BLaER1 treated with 17β-estradiol and CSF1 and Interleukin-3, amounts not matched to agents 10 nM and 100 nM (cell line): ENCODE results near the gene GABRD.

ENCODE experiments used
- H3K27ac ChIP-seq, 11 experiments: shearing (Covaris generic); formaldehyde crosslinking; 2 replicates each; pipeline ENCODE4 v1.8.1; 2022
- H3K27me3 ChIP-seq, 11 experiments: shearing (Covaris generic); formaldehyde crosslinking; 2 replicates each; pipeline ENCODE4 v1.8.1; 2022
- H3K36me3 ChIP-seq, 11 experiments: shearing (Covaris generic); formaldehyde crosslinking; 2 replicates each; pipeline ENCODE4 v1.8.1; 2022
- H3K4me1 ChIP-seq, 10 experiments: shearing (Covaris generic); formaldehyde crosslinking; 2 replicates each; pipeline ENCODE4 v1.8.1; 2022
- H3K4me2 ChIP-seq, 11 experiments: shearing (Covaris generic); formaldehyde crosslinking; 2 replicates each; pipeline ENCODE4 v1.8.1; 2022
- H3K4me3 ChIP-seq, 10 experiments: shearing (Covaris generic); formaldehyde crosslinking; 2 replicates each; pipeline ENCODE4 v1.8.1; 2022
- H3K9ac ChIP-seq, 11 experiments: shearing (Covaris generic); formaldehyde crosslinking; 2 replicates each; pipeline ENCODE4 v1.8.1; 2022
- H3K9me3 ChIP-seq, 11 experiments: shearing (Covaris generic); formaldehyde crosslinking; replicated peaks in 1 of 11; 2 replicates each; pipeline ENCODE4 v1.8.1; 2022
- H4K20me1 ChIP-seq, 11 experiments: shearing (Covaris generic); formaldehyde crosslinking; 2 replicates each; pipeline ENCODE4 v1.8.1; 2022
- Cebpa-rat ChIP-seq, 11 experiments: shearing (Covaris generic); IDR thresholded peaks; 2 replicates each; pipeline ENCODE4 v1.8.1; 2022

The GABRD gene

DNA sequence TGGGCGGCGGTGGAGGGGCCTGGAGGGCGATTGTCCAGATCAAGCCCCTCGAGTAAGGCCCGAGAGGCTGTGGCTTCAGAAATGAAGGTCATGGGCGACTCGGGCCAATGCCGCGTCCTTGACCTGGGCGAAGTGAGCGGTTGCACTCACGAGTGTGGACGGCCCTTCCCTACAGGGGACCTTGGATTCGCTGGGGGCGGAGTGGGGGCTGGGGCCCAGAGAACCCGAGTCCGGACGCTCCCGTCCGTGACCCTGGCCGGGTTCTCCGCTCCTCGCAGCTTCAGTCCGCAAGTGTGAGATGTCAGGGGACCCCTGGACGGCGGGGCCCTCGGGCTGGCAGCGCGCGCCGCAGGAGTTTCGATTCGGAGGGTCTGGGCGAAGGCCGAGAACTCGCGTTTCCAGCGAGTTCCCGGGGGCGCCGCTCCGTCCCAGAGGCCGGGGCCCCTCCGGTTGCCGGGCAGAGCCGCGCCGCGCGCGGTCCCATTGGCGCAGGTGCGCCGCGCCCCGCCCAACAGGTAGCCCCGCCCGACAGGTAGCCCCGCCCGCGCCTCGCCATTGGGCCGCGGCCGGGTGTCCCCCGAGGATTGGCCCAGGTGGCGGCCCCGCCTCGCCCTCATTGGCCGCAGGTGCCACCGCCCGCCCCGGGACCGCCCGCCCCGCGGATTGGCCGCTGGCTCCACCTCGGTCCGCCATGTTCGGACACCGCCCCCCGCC lies 30.7 kb downstream of the GABRD start, which contains the start of gene PRKCZ:
Gene PRKCZ, plus strand, starts transcription at position 694 of the 714 bp plus-strand sequence. CDS start 220 bp downstream, outside the sequence.
- Histone ChIP-seq H4K20me1 (peaks cover 0 to 67% (median 16%) of the 10 kb centered on the region in 11 experiments; a peak in 12 of 22 replicates), H3K36me3 (no peaks in the 10 kb centered on the region), H3K4me1 (peaks cover 36 to 95% (median 90%) of the 10 kb centered on the region in 10 experiments), H3K27me3 (peaks cover 55 to 96% (median 67%) of the 10 kb centered on the region in 11 experiments), H3K27ac (peak within 1 kb of the TSS in 4 of 11 experiments; percentile 20 to 54 (median 47); a peak in 6 of 22 replicates), H3K4me2 (peak within 1 kb of the TSS; percentile 78 to 89 (median 83)), H3K9me3 (no peaks in the 10 kb centered on the region), H3K9ac (peak within 1 kb of the TSS in 10 of 11 experiments; percentile 30 to 68 (median 58); a peak in 18 of 22 replicates), H3K4me3 (peak within 1 kb of the TSS; percentile 51 to 74 (median 62))
- no peak for TF ChIP-seq Cebpa-rat (IDR thresholded peaks at IDR 0.05)

DNA sequence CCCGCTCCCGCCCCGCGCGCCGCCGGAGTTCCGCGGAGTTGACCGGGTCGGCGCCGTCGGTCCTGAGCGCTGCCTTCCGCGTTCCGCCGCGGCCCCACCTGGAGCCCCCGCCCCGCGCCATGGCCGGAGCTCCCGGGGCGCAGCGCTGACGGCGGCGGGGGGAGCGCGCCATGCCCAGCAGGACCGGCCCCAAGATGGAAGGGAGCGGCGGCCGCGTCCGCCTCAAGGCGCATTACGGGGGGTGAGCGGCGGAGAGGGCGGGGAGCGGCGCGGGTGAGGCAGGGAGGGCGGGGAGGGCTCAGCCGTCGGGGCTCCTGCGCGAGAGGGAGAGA lies 31.3 kb downstream of the GABRD start:
- no peak for TF ChIP-seq Cebpa-rat (IDR thresholded peaks at IDR 0.05)
- H3K4me3 ChIP-seq = peak overlapping the region; percentile 51 to 74 (median 62)
- no peak overlapping the region; a peak in 1 of 22 replicates for H3K27ac ChIP-seq
- H3K9me3 ChIP-seq = no peaks in the 10 kb centered on the region
- peaks cover 55 to 91% (median 67%) of the 10 kb centered on the region in 11 experiments for H3K27me3 ChIP-seq
- H4K20me1 ChIP-seq = peaks cover 0 to 64% (median 16%) of the 10 kb centered on the region in 11 experiments; a peak in 12 of 22 replicates
- peak overlapping the region; percentile 53 to 85 (median 80); a peak in 21 of 22 replicates for H3K4me2 ChIP-seq
- no peaks in the 10 kb centered on the region for H3K36me3 ChIP-seq
- peaks cover 30 to 92% (median 86%) of the 10 kb centered on the region in 10 experiments for H3K4me1 ChIP-seq
- peak overlapping the region in 7 of 11 experiments; percentile 28 to 67 (median 37); a peak in 6 of 22 replicates for H3K9ac ChIP-seq

DNA sequence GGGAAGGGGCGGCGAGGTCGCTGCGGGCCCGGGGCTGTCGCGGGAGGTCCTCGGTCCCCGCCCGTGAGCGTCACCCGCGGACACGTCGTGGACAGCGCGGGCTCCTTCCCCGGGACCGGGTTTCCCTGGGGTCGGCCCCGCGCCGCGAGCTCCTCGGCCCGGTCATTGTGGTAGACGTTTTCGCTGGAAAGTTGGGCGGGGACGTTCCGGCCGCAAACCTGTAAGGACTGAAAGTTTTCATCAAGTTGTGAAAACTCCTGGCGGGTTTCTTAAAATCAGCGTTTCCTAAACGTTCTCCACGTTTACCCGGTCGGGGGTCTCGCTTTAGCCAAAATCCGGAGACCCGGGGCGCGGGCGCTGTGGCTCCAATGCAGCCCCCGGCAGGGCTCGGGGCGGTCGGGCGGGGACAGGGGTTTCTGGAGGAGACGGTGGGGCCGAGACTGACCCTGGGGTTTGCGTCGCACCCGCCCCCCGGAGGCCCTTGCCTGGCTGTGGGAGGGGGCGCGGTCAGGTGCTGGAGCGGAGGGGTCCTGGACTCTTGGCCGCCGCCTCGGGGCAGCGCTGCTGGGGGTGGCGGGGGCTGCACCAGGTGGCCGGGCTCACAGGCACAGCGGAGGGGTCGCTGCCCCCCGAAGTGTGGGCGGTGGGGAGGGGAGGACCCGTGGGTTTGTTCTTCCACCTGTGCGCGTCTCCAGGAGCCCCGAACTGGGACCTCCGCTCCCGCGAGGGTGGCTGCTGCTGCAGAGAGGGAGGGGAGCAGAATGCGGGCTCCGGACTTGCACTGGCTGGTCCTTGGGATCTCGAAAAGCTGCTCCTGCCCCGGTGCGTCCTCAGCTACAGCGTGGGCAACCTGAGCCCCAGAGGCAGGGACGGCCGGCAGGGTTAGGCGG lies 31.9 kb downstream of the GABRD start:
- Histone ChIP-seq H3K4me3 (peak overlapping the region; percentile 51 to 74 (median 62)), H3K27me3 (peaks cover 55 to 85% (median 66%) of the 10 kb centered on the region in 11 experiments), H3K9ac (peak overlapping the region in 6 of 11 experiments; percentile 28 to 67 (median 36); a peak in 6 of 22 replicates)

DNA sequence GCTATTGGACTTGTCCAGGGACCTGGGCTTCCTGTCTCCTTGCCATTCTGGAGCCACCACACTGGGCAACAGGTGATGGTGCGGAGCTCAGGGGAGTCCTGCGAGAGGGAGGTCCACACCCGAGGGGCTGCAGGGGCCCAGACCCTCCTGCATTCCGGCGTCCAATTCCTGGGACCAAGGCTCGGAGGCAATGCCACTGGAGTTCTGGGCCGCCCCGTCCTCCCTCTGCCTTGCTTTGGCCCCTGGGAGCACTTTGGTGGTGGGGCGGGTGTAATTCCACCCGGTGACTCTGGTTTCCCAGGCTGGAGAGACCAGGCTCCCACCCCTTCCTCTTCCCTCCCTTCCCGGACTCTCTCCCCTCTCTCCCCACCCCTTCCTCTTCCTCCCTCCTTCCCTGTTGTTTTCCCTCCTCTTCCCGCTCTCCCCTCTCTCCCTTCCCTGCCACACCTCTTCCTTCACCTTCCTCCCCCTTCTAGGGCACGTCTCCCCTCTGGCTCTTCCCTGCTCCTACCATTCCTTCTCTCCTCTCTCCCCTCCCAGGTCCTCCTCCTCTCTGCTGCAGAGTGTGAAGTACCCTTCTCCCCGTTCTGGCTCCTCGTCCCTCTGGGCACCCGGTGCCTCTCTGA lies 33.0 kb downstream of the GABRD start:
- Histone ChIP-seq H3K27ac (no peak overlapping the region), H3K27me3 (peaks cover 55 to 75% (median 59%) of the 10 kb centered on the region in 11 experiments), H3K9ac (no peak overlapping the region), H3K4me3 (no peak overlapping the region), H3K9me3 (no peaks in the 10 kb centered on the region), H3K36me3 (no peaks in the 10 kb centered on the region), H4K20me1 (peaks cover 0 to 55% (median 16%) of the 10 kb centered on the region in 11 experiments; a peak in 12 of 22 replicates), H3K4me1 (peaks cover 22 to 86% (median 70%) of the 10 kb centered on the region in 10 experiments), H3K4me2 (peak overlapping the region; percentile 13 to 85 (median 80); a peak in 20 of 22 replicates)
- TF ChIP-seq Cebpa-rat (IDR thresholded peaks at IDR 0.05) = no peak

More for the DNA sequence above, 31.9 kb downstream of the GABRD start:
- TF ChIP-seq Cebpa-rat (IDR thresholded peaks at IDR 0.05) = no peak
- Histone ChIP-seq H4K20me1 (peaks cover 0 to 60% (median 16%) of the 10 kb centered on the region in 11 experiments; a peak in 12 of 22 replicates), H3K9me3 (no peaks in the 10 kb centered on the region), H3K27ac (no peak overlapping the region; a peak in 1 of 22 replicates), H3K4me1 (peaks cover 24 to 92% (median 80%) of the 10 kb centered on the region in 10 experiments), H3K36me3 (no peaks in the 10 kb centered on the region), H3K4me2 (peak overlapping the region; percentile 53 to 85 (median 80); a peak in 21 of 22 replicates)

DNA sequence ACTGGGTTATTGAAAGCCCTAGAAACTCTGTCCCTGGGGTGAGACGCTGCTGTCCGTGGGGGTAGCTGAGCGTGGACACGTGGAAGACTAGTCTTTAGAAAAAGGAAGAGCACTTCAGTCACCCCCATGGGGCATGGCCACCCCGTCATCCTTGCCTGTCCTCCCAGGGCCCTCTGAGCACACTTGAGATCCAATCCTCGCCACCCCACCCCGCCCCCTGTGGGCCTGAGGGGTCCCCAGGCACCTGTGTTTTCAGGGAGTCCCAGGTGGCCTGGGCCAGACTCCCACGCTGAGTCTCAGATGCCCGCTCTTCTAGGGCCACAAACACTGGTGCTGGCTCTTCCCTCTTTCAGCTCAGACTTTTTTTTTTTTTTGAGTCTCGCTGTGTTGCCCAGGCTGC lies 33.6 kb downstream of the GABRD start:
- no peak for TF ChIP-seq Cebpa-rat (IDR thresholded peaks at IDR 0.05)
- H3K4me3 ChIP-seq = no peak overlapping the region
- peak overlapping the region; percentile 12 to 85 (median 80); a peak in 19 of 22 replicates for H3K4me2 ChIP-seq
- no peak overlapping the region for H3K9ac ChIP-seq
- H3K4me1 ChIP-seq = peaks cover 22 to 80% (median 65%) of the 10 kb centered on the region in 10 experiments
- no peak overlapping the region for H3K27ac ChIP-seq
- H4K20me1 ChIP-seq = peaks cover 0 to 54% (median 16%) of the 10 kb centered on the region in 11 experiments; a peak in 12 of 22 replicates
- peaks cover 50 to 69% (median 53%) of the 10 kb centered on the region in 11 experiments for H3K27me3 ChIP-seq
- H3K36me3 ChIP-seq = no peaks in the 10 kb centered on the region
- H3K9me3 ChIP-seq = no peaks in the 10 kb centered on the region

DNA sequence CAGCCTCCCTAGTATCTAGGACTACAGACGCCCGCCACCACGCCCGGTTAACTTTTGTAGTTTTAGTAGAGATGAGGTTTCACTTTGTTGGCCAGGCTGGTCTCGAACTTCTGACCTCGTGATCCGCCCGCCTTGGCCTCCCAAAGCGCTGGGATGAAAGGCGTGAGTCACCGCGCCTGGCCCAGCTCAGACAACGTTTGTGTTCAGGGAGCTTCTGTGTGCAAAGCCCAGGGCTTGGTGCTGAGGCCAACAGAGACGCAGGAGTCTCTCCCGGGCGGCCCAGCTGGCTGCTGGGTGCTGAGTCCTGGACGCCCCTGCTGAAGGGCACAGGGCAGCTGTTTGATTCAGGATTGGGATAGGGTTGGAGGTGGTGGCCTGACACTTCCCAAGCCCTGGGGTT lies 34.1 kb downstream of the GABRD start:
- peaks cover 22 to 77% (median 60%) of the 10 kb centered on the region in 10 experiments for H3K4me1 ChIP-seq

DNA sequence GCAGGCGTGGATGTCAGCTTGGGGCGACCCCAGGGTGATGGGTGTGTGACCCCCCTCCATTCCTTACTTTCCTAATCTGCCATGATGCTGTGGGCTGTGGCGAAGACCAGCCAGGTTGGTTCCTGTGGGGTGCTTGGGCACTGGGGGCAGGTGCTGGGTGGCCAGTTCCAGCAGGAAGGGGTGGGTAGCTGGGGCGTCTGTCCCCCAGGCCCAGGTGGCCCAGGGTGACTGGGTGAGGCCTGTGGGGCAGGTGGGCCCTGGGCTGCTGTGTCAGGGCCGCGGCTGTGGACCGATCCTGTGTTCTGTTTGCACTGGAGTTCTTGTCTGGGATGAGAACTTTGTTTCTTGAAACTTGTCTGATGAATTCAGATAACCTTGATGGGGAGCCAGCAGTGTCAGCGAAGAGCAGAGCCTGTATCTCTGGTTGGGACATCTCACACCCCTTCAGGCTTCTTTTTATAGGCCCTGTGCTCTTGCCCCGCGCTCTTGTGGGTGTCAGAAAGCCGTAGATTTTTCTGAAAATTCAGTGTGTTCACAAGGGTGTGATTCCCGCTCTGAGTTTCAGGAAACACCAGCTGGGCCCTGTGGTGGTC lies 34.7 kb downstream of the GABRD start:
- TF ChIP-seq Cebpa-rat (IDR thresholded peaks at IDR 0.05) = no peak
- Histone ChIP-seq H3K36me3 (no peaks in the 10 kb centered on the region), H3K4me2 (peak overlapping the region in 9 of 11 experiments; percentile 24 to 85 (median 81); a peak in 18 of 22 replicates), H3K9ac (peak overlapping the region in 4 of 11 experiments; percentile 32 to 61 (median 40); a peak in 7 of 22 replicates), H3K27ac (peak overlapping the region in 4 of 11 experiments; percentile 24 to 48 (median 46); a peak in 7 of 22 replicates), H3K4me1 (peaks cover 22 to 77% (median 54%) of the 10 kb centered on the region in 10 experiments), H3K27me3 (peaks cover 39 to 59% (median 42%) of the 10 kb centered on the region in 11 experiments), H3K9me3 (no peaks in the 10 kb centered on the region), H4K20me1 (peaks cover 0 to 51% (median 16%) of the 10 kb centered on the region in 11 experiments; a peak in 12 of 22 replicates), H3K4me3 (no peak overlapping the region; a peak in 1 of 20 replicates)

More for the DNA sequence above, 34.1 kb downstream of the GABRD start:
- peak overlapping the region in 10 of 11 experiments; percentile 12 to 85 (median 80); a peak in 19 of 22 replicates for H3K4me2 ChIP-seq
- H3K36me3 ChIP-seq = no peaks in the 10 kb centered on the region
- no peak overlapping the region for H3K4me3 ChIP-seq
- H4K20me1 ChIP-seq = peaks cover 0 to 54% (median 16%) of the 10 kb centered on the region in 11 experiments; a peak in 12 of 22 replicates
- peak overlapping the region in 3 of 11 experiments; percentile 24 to 48 (median 44); a peak in 4 of 22 replicates for H3K27ac ChIP-seq
- H3K27me3 ChIP-seq = peaks cover 45 to 64% (median 48%) of the 10 kb centered on the region in 11 experiments
- TF ChIP-seq Cebpa-rat (IDR thresholded peaks at IDR 0.05) = no peak
- no peaks in the 10 kb centered on the region for H3K9me3 ChIP-seq
- H3K9ac ChIP-seq = peak overlapping the region in 2 of 11 experiments; percentile 35 to 44; a peak in 1 of 22 replicates
